GM21526 (cell line): ENCODE measurements around the gene CACNA1I.

Experiments used
- ATAC-seq: cut with Tn5 transposase; IDR thresholded peaks from one replicate; pipeline ENCODE4 v1.9.1; 2021; ENCODE audit warnings: moderate library complexity; ENCODE audit not compliant: unreplicated experiment, low FRiP score

CACNA1I gene

GRCh38 chr22:39595622-39596172 lies 25.1 kb downstream of the CACNA1I start:
- no peak for ATAC-seq

GRCh38 chr22:39596601-39597000 lies 26.0 kb downstream of the CACNA1I start:
- no peak for ATAC-seq

- no peak for ATAC-seq
Observed at GRCh38 chr22:39597236-39597869, 26.8 kb downstream of the CACNA1I start.

GRCh38 chr22:39598017-39598965 lies 27.7 kb downstream of the CACNA1I start:
- ATAC-seq, result no peak

GRCh38 chr22:39600491-39601179 lies 30.1 kb downstream of the CACNA1I start:
- no peak for ATAC-seq

- no peak for ATAC-seq
Observed at GRCh38 chr22:39601180-39601535, 30.6 kb downstream of the CACNA1I start.

- ATAC-seq, result no peak
Observed at GRCh38 chr22:39603345-39603744, 32.8 kb downstream of the CACNA1I start.

- no peak for ATAC-seq
Observed at GRCh38 chr22:39610246-39610645, 39.7 kb downstream of the CACNA1I start.

- ATAC-seq, result no peak
Observed at GRCh38 chr22:39610766-39611165, 40.2 kb downstream of the CACNA1I start.

GRCh38 chr22:39611360-39611759 lies 40.8 kb downstream of the CACNA1I start:
- no peak for ATAC-seq

- ATAC-seq, result no peak
Observed at GRCh38 chr22:39612811-39613548, 42.4 kb downstream of the CACNA1I start.

- no peak for ATAC-seq
Observed at GRCh38 chr22:39613549-39613921, 43.0 kb downstream of the CACNA1I start.

- ATAC-seq, result no peak
Observed at GRCh38 chr22:39614442-39614841, 43.9 kb downstream of the CACNA1I start.

GRCh38 chr22:39616051-39616450 lies 45.5 kb downstream of the CACNA1I start:
- ATAC-seq, result no peak

- no peak for ATAC-seq
Observed at GRCh38 chr22:39616781-39617180, 46.2 kb downstream of the CACNA1I start.

- no peak for ATAC-seq
Observed at GRCh38 chr22:39617342-39617741, 46.8 kb downstream of the CACNA1I start.

GRCh38 chr22:39617970-39618757 lies 47.6 kb downstream of the CACNA1I start:
- no peak for ATAC-seq

- ATAC-seq, result no peak
Observed at GRCh38 chr22:39618996-39619530, 48.5 kb downstream of the CACNA1I start.

GRCh38 chr22:39620924-39621690 lies 50.6 kb downstream of the CACNA1I start:
- no peak for ATAC-seq
